SK-N-MC (cell line): ENCODE measurements around the gene LGALS7B.

Experiments used
- EZH2 ChIP-seq: fragments of 200-600 bp; sonication (generic); IDR thresholded peaks from one replicate; pipeline ENCODE4 v1.6.1; 2017; ENCODE audit warnings: antibody characterized with exemption
- FOXP2 ChIP-seq: optimal IDR thresholded peaks from 2 replicates; pipeline ENCODE3; 2011; ENCODE audit warnings: mild to moderate bottlenecking, moderate library complexity; ENCODE audit not compliant: insufficient read depth; ENCODE audit errors: extremely low read length, control extremely low read depth
- POLR2AphosphoS5 ChIP-seq: IDR thresholded peaks from 2 replicates; pipeline ENCODE4 v1.6.1; 2012; ENCODE audit warnings: mild to moderate bottlenecking, low read depth, low read length, borderline replicate concordance

GRCh38 chr19:38812841-38813320 lies 23.9 kb downstream of the LGALS7B start, which contains the start of gene LGALS4:
- TF ChIP-seq POLR2AphosphoS5 (no peak), EZH2 (no peak), FOXP2 (no peak)
